ENCODE measurements around the gene CCR2.
"Not testable (repeated sequence)": the region's sequence is repeated elsewhere in the genome, so short reads cannot be mapped to it uniquely, and the experiment has no call there.

The CCR2 gene

GRCh38 chr3:46353647-46354410 lies at the start of gene CCR2:
Gene CCR2, plus strand, starts transcription at chr3:46354111. Its CDS starts 3,417 bp downstream, at chr3:46357528.
- DNase-seq (ENCODE audit: low spot score) = no peak

- DNase-seq (ENCODE audit: low spot score) = no peak
Observed at GRCh38 chr3:46304739-46305138, 49.2 kb upstream of the CCR2 start.

GRCh38 chr3:46312991-46313390 lies 40.9 kb upstream of the CCR2 start:
- no peak for DNase-seq (ENCODE audit: low spot score)

- DNase-seq (ENCODE audit: low spot score) = no peak
Observed at GRCh38 chr3:46314517-46314916, 39.4 kb upstream of the CCR2 start.

- DNase-seq (ENCODE audit: low spot score) = no peak
Observed at GRCh38 chr3:46316206-46316605, 37.7 kb upstream of the CCR2 start.

GRCh38 chr3:46318207-46318927 lies 35.5 kb upstream of the CCR2 start:
- no peak for DNase-seq (ENCODE audit: low spot score)

GRCh38 chr3:46321461-46322104 lies 32.3 kb upstream of the CCR2 start:
- no peak for DNase-seq (ENCODE audit: low spot score)

- DNase-seq (ENCODE audit: low spot score) = no peak
Observed at GRCh38 chr3:46324036-46324435, 29.9 kb upstream of the CCR2 start.

- DNase-seq (ENCODE audit: low spot score) = no peak
Observed at GRCh38 chr3:46325645-46326300, 28.1 kb upstream of the CCR2 start.

GRCh38 chr3:46330676-46331075 lies 23.2 kb upstream of the CCR2 start:
- DNase-seq (ENCODE audit: low spot score) = not testable (repeated sequence)

- no peak for DNase-seq (ENCODE audit: low spot score)
Observed at GRCh38 chr3:46334741-46335478, 19.0 kb upstream of the CCR2 start.

- no peak for DNase-seq (ENCODE audit: low spot score)
Observed at GRCh38 chr3:46335541-46335940, 18.4 kb upstream of the CCR2 start.

- no peak for DNase-seq (ENCODE audit: low spot score)
Observed at GRCh38 chr3:46337911-46338310, 16.0 kb upstream of the CCR2 start.

- no peak for DNase-seq (ENCODE audit: low spot score)
Observed at GRCh38 chr3:46338840-46339239, 15.1 kb upstream of the CCR2 start.

GRCh38 chr3:46344476-46344875 lies 9.4 kb upstream of the CCR2 start:
- DNase-seq (ENCODE audit: low spot score) = no peak

GRCh38 chr3:46348823-46349482 lies 5.0 kb upstream of the CCR2 start:
- no peak for DNase-seq (ENCODE audit: low spot score)

- DNase-seq (ENCODE audit: low spot score) = no peak
Observed at GRCh38 chr3:46349484-46350261, 4.2 kb upstream of the CCR2 start.

- DNase-seq (ENCODE audit: low spot score) = no peak
Observed at GRCh38 chr3:46350262-46350565, 3.7 kb upstream of the CCR2 start.

- no peak for DNase-seq (ENCODE audit: low spot score)
Observed at GRCh38 chr3:46351646-46352045, 2.3 kb upstream of the CCR2 start.

- no peak for DNase-seq (ENCODE audit: low spot score)
Observed at GRCh38 chr3:46353090-46353489, 821 bp upstream of the CCR2 start.

GRCh38 chr3:46354478-46354877 lies 567 bp downstream of the CCR2 start:
- DNase-seq (ENCODE audit: low spot score) = no peak

Measured in hematopoietic multipotent progenitor cell treated with erythropoietin and hydrocortisone succinate and interleukin-3 and kit ligand, for 17 days (in vitro differentiated cells).